Peyer's patch (tissue), 4 donors: ENCODE measurements around the gene TM7SF2. TPM values are rescaled to one million over a fixed set of nuclear protein-coding genes. Genes with fewer than 3 reads are reported as not detected.

ENCODE experiments used
- DNase-seq, 3 donors: peaks; one replicate each; pipeline ENCODE4 v3.0.0-alpha.2; 2017 to 2019
- H3K27ac ChIP-seq, 4 donors: fragments of 200-600 bp; sonication (generic); one replicate each; pipeline ENCODE4 v1.5.1; 2016 to 2019
- H3K27me3 ChIP-seq, 2 donors: fragments of 200-600 bp; sonication (generic); one replicate each; pipeline ENCODE4 v1.5.1; 2019
- H3K36me3 ChIP-seq, 3 donors: fragments of 200-600 bp; sonication (generic); one replicate each; pipeline ENCODE4 v1.5.1; 2016 to 2019
- H3K4me1 ChIP-seq, 4 donors: fragments of 200-600 bp; sonication (generic); one replicate each; pipeline ENCODE4 v1.5.1; 2016 to 2019
- H3K4me3 ChIP-seq, 4 donors: fragments of 200-600 bp; sonication (generic); 1 replicate in 3 of 4; 2 replicates in 1 of 4; pipeline ENCODE4 v1.5.1; 2016 to 2019; ENCODE audit warnings: mild to moderate bottlenecking in 1 of 4
- H3K9me3 ChIP-seq, 4 donors: fragments of 200-600 bp; sonication (generic); one replicate each; pipeline ENCODE4 v1.5.1; 2016 to 2019; ENCODE audit warnings: mild to moderate bottlenecking in 1 of 4
- CTCF ChIP-seq, 6 experiments: fragments of 450-650 bp in 4 of 6; fragments of 200-600 bp in 2 of 6; sonication (generic) in 1 of 6; IDR thresholded peaks; one replicate each; pipeline ENCODE4 v1.5.1; 2017 to 2019; ENCODE audit warnings: antibody characterized with exemption in 6 of 6, mild to moderate bottlenecking in 3 of 6, moderate library complexity in 1 of 6
- POLR2A ChIP-seq, 2 donors: fragments of 450-650 bp; IDR thresholded peaks; one replicate each; pipeline ENCODE4 v1.5.1; 2017; ENCODE audit warnings: antibody characterized with exemption in 2 of 2, mild to moderate bottlenecking in 2 of 2, moderate library complexity in 2 of 2
- total RNA-seq, 4 donors: library from RNA; depleted of rRNA; stranded (reverse); fragments of >200 nt; gene quantifications; one replicate each; pipeline ENCODE4 v1.1.0, GENCODE V29; 2016

The TM7SF2 gene
- total RNA-seq, 4 donors from 2014 or later: 19.8 to 78.1 (median 58.5) TPM

GRCh38 chr11:65150509-65151299 is 39.0 kb downstream of the TM7SF2 start:
- Histone ChIP-seq H3K4me1 (peaks cover 0 to 10% (median 0%) of the 10 kb centered on the region in 4 donors), H3K27me3 (no peaks in the 10 kb centered on the region), H3K9me3 (no peaks in the 10 kb centered on the region), H3K4me3 (no peak overlapping the region), H3K36me3 (no peaks in the 10 kb centered on the region), H3K27ac (peak overlapping the region in 3 of 4 donors; percentile 32 to 76 (median 74))
- TF ChIP-seq POLR2A (IDR thresholded peaks at IDR 0.05): peak in 1 of 2 donors; percentile 46
- TF ChIP-seq CTCF (IDR thresholded peaks at IDR 0.05): peak in 1 of 6 experiments; percentile 8
- peak; percentile 44 to 93 (median 85) for DNase-seq

- Histone ChIP-seq H3K36me3 (no peaks in the 10 kb centered on the region), H3K4me1 (peaks cover 0 to 10% (median 0%) of the 10 kb centered on the region in 4 donors)
Measured at GRCh38 chr11:65151331-65151899, 39.7 kb downstream of the TM7SF2 start.

GRCh38 chr11:65152122-65152521 is 40.5 kb downstream of the TM7SF2 start:
- no peaks in the 10 kb centered on the region for H3K36me3 ChIP-seq
- H3K4me3 ChIP-seq: no peak overlapping the region
- no peak for TF ChIP-seq POLR2A (IDR thresholded peaks at IDR 0.05)
- no peak for TF ChIP-seq CTCF (IDR thresholded peaks at IDR 0.05)
- H3K9me3 ChIP-seq: no peaks in the 10 kb centered on the region
- H3K4me1 ChIP-seq: peaks cover 0 to 10% (median 0%) of the 10 kb centered on the region in 4 donors
- DNase-seq: no peak
- no peak overlapping the region for H3K27ac ChIP-seq
- H3K27me3 ChIP-seq: no peaks in the 10 kb centered on the region

More at GRCh38 chr11:65151331-65151899, 39.7 kb downstream of the TM7SF2 start:
- peak overlapping the region in 3 of 4 donors; percentile 32 to 76 (median 74) for H3K27ac ChIP-seq
- no peak overlapping the region for H3K4me3 ChIP-seq
- no peaks in the 10 kb centered on the region for H3K9me3 ChIP-seq
- no peak for TF ChIP-seq POLR2A (IDR thresholded peaks at IDR 0.05)
- no peak for TF ChIP-seq CTCF (IDR thresholded peaks at IDR 0.05)
- H3K27me3 ChIP-seq: no peaks in the 10 kb centered on the region
- peak in 1 of 3 donors; percentile 19 for DNase-seq

- Histone ChIP-seq H3K4me1 (no peaks in the 10 kb centered on the region), H3K27me3 (no peaks in the 10 kb centered on the region), H3K9me3 (no peaks in the 10 kb centered on the region), H3K36me3 (no peaks in the 10 kb centered on the region), H3K27ac (no peak overlapping the region), H3K4me3 (no peak overlapping the region)
- no peak for DNase-seq
- TF ChIP-seq CTCF (IDR thresholded peaks at IDR 0.05): no peak
Measured at GRCh38 chr11:65156256-65156655, 44.6 kb downstream of the TM7SF2 start.

GRCh38 chr11:65156926-65157325 is 45.3 kb downstream of the TM7SF2 start:
- Histone ChIP-seq H3K36me3 (no peaks in the 10 kb centered on the region), H3K4me3 (no peak overlapping the region), H3K4me1 (no peaks in the 10 kb centered on the region), H3K9me3 (no peaks in the 10 kb centered on the region), H3K27me3 (no peaks in the 10 kb centered on the region), H3K27ac (no peak overlapping the region)
- TF ChIP-seq POLR2A (IDR thresholded peaks at IDR 0.05) (no peak), CTCF (IDR thresholded peaks at IDR 0.05) (no peak)
- DNase-seq: no peak
